Activated T-cell treated with anti-CD3 and anti-CD28 coated beads for 4 hours (primary cell): Measurements from ENCODE around the gene SLC18A2.

Source experiments
- DNase-seq: peaks from one replicate; pipeline ENCODE4 v3.0.0-alpha.2; 2020

SLC18A2 gene

GRCh38 chr10:117239051-117239450 is 1.9 kb upstream of the SLC18A2 start:
- no peak for DNase-seq

- no peak for DNase-seq
Observed at GRCh38 chr10:117239721-117240620, 943 bp upstream of the SLC18A2 start.

GRCh38 chr10:117241541-117242462 is 888 bp downstream of the SLC18A2 start:
- no peak for DNase-seq

- DNase-seq = no peak
Observed at GRCh38 chr10:117242463-117242832, 1.5 kb downstream of the SLC18A2 start.

DNA sequence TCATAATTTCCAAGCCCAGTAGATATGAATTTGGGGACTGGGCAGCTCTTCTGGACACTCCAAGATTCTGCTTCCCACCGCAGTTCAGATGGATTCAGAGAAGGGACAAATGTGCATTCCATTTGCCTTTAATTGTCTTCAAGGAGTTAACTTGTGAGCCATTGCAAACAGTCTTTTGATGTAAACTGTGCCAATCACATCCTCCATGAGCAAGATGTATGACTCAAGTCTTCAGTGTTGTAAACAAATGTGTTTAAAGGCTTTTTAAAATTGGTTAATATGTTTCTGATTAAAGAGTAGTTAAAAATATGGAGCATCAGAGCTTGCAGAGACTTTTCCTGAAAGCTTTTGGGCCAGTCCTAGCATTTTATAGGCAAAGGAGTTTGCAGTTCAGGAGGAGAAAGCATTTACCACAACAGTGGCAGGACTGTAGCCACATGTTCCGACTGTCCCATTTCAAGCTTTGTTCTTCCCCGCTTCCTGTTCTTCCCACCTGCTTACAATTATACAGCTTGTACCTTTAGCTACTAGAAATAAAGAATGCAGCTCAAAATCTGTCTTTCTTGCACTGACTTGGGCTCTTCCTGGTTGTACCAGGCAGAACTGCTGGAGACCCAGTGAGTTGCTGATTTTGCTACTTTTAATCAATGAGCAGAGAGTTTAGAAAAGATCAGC is 6.2 kb downstream of the SLC18A2 start:
- DNase-seq = no peak

GRCh38 chr10:117248750-117249465 is 8.0 kb downstream of the SLC18A2 start:
- DNase-seq = no peak

- no peak for DNase-seq
Observed at GRCh38 chr10:117249493-117250093, 8.7 kb downstream of the SLC18A2 start.

DNA sequence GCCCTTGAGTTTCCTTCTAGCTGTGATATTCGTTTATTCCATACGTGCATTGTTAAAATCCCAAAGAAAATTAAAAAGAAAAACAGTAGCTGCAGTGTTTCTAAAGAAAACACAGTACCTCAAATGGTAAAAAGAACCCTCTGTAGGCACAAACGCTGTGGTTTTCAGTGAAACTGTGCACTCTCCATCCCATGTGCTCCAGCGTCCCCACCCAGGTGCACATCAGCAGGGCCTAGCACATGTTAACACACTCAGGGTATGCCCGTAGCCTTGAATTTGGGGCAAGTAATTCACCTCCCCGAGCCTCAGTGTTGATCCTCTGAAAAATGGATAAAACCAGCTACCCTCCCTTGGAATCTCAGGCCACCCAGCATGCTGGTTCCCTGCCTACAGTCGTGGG is 9.5 kb downstream of the SLC18A2 start:
- DNase-seq = no peak

GRCh38 chr10:117253908-117254307 is 13.0 kb downstream of the SLC18A2 start:
- DNase-seq = no peak

- DNase-seq = no peak
Observed at GRCh38 chr10:117254338-117254737, 13.4 kb downstream of the SLC18A2 start.

- DNase-seq = no peak
Observed at GRCh38 chr10:117254774-117255735, 14.1 kb downstream of the SLC18A2 start.

GRCh38 chr10:117255835-117256460 is 15.0 kb downstream of the SLC18A2 start:
- no peak for DNase-seq

- no peak for DNase-seq
Observed at GRCh38 chr10:117256910-117257309, 16.0 kb downstream of the SLC18A2 start.

DNA sequence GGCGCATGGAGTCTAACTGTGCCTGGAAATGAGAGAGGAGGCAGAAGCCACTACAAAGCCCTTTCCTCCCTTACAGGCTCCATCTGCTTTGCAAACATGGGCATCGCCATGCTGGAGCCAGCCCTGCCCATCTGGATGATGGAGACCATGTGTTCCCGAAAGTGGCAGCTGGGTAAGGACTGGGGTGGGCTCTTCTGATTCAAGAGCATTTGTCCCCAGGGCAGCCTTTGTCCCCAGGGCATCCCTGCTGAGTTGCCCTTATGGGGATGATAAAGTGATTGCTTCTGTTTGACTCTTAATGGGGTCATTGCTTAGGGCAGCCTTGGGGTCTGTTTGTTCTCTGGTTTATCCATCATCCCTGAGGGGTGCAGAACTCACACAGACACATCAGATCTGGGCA is 16.8 kb downstream of the SLC18A2 start:
- no peak for DNase-seq

GRCh38 chr10:117259279-117259678 is 18.4 kb downstream of the SLC18A2 start:
- DNase-seq = no peak

DNA sequence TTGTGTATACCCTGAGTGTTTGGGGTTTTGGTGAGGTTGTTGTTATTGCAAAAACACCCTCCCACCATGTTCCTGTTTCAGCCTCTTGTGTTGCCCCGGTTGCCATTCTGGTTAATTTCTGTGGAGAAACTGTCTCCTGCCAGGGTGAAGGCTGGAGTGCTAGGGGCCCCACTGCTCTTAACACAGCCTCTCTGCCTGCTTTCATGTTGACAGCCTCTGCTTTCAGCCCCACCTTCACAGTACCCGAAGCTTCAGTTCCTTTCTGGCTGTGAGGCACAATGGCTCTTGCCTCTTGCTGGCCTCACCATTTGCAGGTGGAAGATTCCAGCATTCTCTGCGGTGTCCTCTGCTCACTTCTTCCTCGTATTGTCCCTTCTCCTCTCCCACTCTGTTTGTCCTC is 19.2 kb downstream of the SLC18A2 start:
- DNase-seq = no peak

- no peak for DNase-seq
Observed at GRCh38 chr10:117261501-117261900, 20.6 kb downstream of the SLC18A2 start.

GRCh38 chr10:117262291-117262902 is 21.5 kb downstream of the SLC18A2 start:
- no peak for DNase-seq

- DNase-seq = no peak
Observed at GRCh38 chr10:117262903-117263293, 22.0 kb downstream of the SLC18A2 start.

DNA sequence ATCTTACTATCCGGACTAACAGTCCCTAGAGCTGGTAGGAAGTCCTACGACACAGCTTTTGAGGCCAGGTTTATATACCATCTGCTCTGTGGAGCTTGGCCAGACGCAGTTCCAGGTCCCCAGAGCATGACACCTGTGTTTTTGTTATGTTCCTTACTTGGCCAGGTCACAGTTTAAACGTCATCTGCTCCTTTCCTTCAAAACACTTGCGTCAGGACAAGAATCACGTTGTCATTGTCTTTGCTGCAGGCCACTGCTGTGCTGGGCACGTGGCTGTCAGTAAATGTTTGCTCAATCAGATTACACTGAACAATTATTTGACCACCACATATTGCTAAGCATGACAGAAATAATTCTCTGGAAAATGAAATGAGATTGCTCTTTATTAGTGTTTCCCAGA is 23.9 kb downstream of the SLC18A2 start:
- no peak for DNase-seq
